ENCODE data around the gene FETUB. TPM values are rescaled to one million over a fixed set of nuclear protein-coding genes. Genes with fewer than 3 reads are reported as not detected.

FETUB gene
- total and polyA plus RNA-seq, 3 donors from 2014 or later, result 0.79 to 2.4 TPM; not detected in 1

GRCh38 chr3:186620213-186621092 lies 19.7 kb upstream of the FETUB start:
- no peak overlapping the region for H3K27ac ChIP-seq
- 81 to 92% methylated on average over 13 to 17 of the region's 17 CpGs for WGBS, 2 donors
- TF ChIP-seq POLR2A (IDR thresholded peaks at IDR 0.05) (no peak), CTCF (IDR thresholded peaks at IDR 0.05) (no peak)
- intact Hi-C loops (cut with DNase I; ENCODE audit: low total_unique reads), result no loop called here
- DNase-seq, result no peak
- no peaks in the 10 kb centered on the region for H3K4me1 ChIP-seq
- no peaks in the 10 kb centered on the region for H3K9me3 ChIP-seq
- no peaks in the 10 kb centered on the region for H3K36me3 ChIP-seq (ENCODE audit: low read depth, missing control alignments)
- H3K27me3 ChIP-seq, result no peaks in the 10 kb centered on the region
- no peak overlapping the region for H3K4me3 ChIP-seq

- Histone ChIP-seq H3K27me3 (no peaks in the 10 kb centered on the region), H3K4me3 (no peak overlapping the region), H3K4me1 (no peaks in the 10 kb centered on the region), H3K27ac (no peak overlapping the region), H3K36me3 (ENCODE audit: low read depth, missing control alignments) (no peaks in the 10 kb centered on the region), H3K9me3 (no peaks in the 10 kb centered on the region)
- no peak for DNase-seq
- no peak for TF ChIP-seq POLR2A (IDR thresholded peaks at IDR 0.05)
- TF ChIP-seq CTCF (IDR thresholded peaks at IDR 0.05), result no peak
- 74 to 85% methylated on average over 7 of the region's 7 CpGs for WGBS, 2 donors
- intact Hi-C loops (cut with DNase I; ENCODE audit: low total_unique reads), result no loop called here
Observed at GRCh38 chr3:186621894-186622650, 18.1 kb upstream of the FETUB start.

GRCh38 chr3:186622651-186623310 lies 17.4 kb upstream of the FETUB start:
- H3K9me3 ChIP-seq, result no peaks in the 10 kb centered on the region
- TF ChIP-seq CTCF (IDR thresholded peaks at IDR 0.05) (no peak), POLR2A (IDR thresholded peaks at IDR 0.05) (no peak)
- no peak overlapping the region for H3K4me3 ChIP-seq
- no peaks in the 10 kb centered on the region for H3K4me1 ChIP-seq
- intact Hi-C loops (cut with DNase I; ENCODE audit: low total_unique reads), result no loop called here
- no peaks in the 10 kb centered on the region for H3K36me3 ChIP-seq (ENCODE audit: low read depth, missing control alignments)
- DNase-seq, result no peak
- H3K27me3 ChIP-seq, result no peaks in the 10 kb centered on the region
- H3K27ac ChIP-seq, result no peak overlapping the region
- WGBS, 2 donors, result 49 to 58% methylated on average over 2 of the region's 2 CpGs

GRCh38 chr3:186624598-186624997 lies 15.6 kb upstream of the FETUB start:
- DNase-seq, result no peak
- no peak overlapping the region for H3K4me3 ChIP-seq
- no peaks in the 10 kb centered on the region for H3K27me3 ChIP-seq
- TF ChIP-seq POLR2A (IDR thresholded peaks at IDR 0.05) (no peak), CTCF (IDR thresholded peaks at IDR 0.05) (no peak)
- no peak overlapping the region for H3K27ac ChIP-seq
- H3K4me1 ChIP-seq, result no peaks in the 10 kb centered on the region
- H3K36me3 ChIP-seq (ENCODE audit: low read depth, missing control alignments), result no peaks in the 10 kb centered on the region
- intact Hi-C loops (cut with DNase I; ENCODE audit: low total_unique reads), result no loop called here
- H3K9me3 ChIP-seq, result no peaks in the 10 kb centered on the region
- WGBS, 2 donors, result 85 to 88% methylated on average over 4 of the region's 4 CpGs

Data from testis (tissue), 3 donors.